Gastroesophageal sphincter (tissue), 3 donors: Measurements from ENCODE around the gene EML3.

ENCODE experiments used
- EP300 ChIP-seq: sonication (generic); formaldehyde crosslinking; IDR thresholded peaks from one replicate; pipeline ENCODE4 v1.6.1; 2017; ENCODE audit warnings: antibody characterized with exemption, mild to moderate bottlenecking
- POLR2A ChIP-seq, 2 donors: fragments of 450-650 bp; IDR thresholded peaks; one replicate each; pipeline ENCODE4 v1.6.1; 2017; ENCODE audit warnings: antibody characterized with exemption in 2 of 2, mild to moderate bottlenecking in 2 of 2, moderate library complexity in 1 of 2
- TF ChIP-seq, protein P1 (sequence below), 4 experiments: fragments of 200-600 bp in 2 of 4; fragments of 450-650 bp in 2 of 4; sonication (generic) in 1 of 4; IDR thresholded peaks; one replicate each; pipeline ENCODE4 v1.5.1; 2017 to 2019; ENCODE audit warnings: antibody characterized with exemption in 4 of 4, mild to moderate bottlenecking in 2 of 4, moderate library complexity in 2 of 4

- TF ChIP-seq, protein P1, sequence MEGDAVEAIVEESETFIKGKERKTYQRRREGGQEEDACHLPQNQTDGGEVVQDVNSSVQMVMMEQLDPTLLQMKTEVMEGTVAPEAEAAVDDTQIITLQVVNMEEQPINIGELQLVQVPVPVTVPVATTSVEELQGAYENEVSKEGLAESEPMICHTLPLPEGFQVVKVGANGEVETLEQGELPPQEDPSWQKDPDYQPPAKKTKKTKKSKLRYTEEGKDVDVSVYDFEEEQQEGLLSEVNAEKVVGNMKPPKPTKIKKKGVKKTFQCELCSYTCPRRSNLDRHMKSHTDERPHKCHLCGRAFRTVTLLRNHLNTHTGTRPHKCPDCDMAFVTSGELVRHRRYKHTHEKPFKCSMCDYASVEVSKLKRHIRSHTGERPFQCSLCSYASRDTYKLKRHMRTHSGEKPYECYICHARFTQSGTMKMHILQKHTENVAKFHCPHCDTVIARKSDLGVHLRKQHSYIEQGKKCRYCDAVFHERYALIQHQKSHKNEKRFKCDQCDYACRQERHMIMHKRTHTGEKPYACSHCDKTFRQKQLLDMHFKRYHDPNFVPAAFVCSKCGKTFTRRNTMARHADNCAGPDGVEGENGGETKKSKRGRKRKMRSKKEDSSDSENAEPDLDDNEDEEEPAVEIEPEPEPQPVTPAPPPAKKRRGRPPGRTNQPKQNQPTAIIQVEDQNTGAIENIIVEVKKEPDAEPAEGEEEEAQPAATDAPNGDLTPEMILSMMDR (IDR thresholded peaks at IDR 0.05): peak in 3 of 4 experiments; percentile 92 to 94 (median 93)
- TF ChIP-seq POLR2A (IDR thresholded peaks at IDR 0.05): no peak
- no peak for TF ChIP-seq EP300
These were observed 51.9 kb downstream of the EML3 start for GRCh38 chr11:62560566-62561103.
